GM18498 (cell line): ENCODE results near the gene SYNGR4.

Experiments used
- ATAC-seq: cut with Tn5 transposase; IDR thresholded peaks from one replicate; pipeline ENCODE4 v1.9.1; 2021; ENCODE audit warnings: mild to moderate bottlenecking, moderate library complexity; ENCODE audit not compliant: unreplicated experiment

Gene SYNGR4

DNA sequence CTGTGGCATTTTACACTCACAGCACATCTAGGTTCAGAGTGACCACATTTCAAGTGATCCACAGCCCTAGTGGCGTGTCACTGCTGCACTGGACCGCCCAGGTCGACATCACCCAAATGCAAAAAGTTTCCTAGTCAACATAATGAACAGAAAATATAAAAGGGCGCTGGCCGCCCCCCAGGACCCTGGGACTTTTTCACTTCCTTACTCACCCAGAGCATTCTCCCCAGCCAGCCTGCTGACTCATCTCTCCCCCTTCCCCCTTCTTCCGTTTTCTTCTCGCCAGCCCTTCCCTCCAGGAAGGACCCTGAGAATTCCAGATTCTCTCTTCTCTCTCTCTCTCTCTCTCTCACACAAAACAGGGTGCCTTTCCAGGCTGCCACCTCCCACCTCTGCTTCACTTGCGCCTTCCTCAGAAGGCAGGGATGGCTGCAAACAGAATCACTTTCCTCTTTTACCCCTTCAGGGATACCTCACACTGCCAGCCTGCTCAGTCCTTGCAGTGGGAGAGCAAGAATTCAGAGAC, 60.6 kb downstream of the SYNGR4 start:
- no peak for ATAC-seq
